Stimulated activated CD4-positive, alpha-beta T cell treated with anti-CD3 and anti-CD28 coated beads, Interleukin-1b, Interleukin-23, amount 100 ng/mL, for 4 hours (primary cell): ENCODE measurements around the gene PDE6G.

Source experiments
- DNase-seq, 2 donors: peaks; one replicate each; pipeline ENCODE4 v3.0.0-alpha.2; 2020; ENCODE audit warnings: low read depth in 2 of 2

PDE6G gene

DNA sequence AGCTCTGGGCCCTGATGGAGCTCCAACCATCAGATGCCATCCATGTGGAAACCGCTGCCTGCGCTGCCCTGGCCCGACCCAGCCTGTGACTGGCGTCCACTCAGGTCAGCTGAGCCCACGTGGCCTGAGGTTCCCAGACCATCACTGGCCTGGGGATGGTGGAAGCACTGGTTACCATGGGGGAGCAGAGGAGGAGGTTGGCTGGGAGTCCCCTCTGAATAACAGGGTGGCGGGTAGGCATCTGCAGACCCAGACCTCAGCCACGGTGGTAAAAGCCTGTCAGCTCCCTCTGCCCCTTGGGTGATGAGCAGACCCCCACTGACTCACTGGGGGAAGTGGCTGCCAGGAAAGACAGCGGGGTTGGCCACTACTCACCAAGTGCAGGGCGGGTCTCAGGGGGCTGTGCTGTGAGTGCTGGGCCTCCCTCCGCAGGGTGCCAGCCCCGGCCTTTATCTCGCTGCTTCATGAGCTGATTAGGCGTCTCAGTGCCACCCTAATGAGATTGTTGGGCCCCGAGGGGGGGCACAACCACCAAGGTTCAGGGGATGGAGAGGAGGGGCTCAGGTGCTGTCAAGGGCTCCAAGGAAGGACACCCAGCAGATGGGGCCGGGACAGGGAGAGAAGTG lies at the start of gene PDE6G:
PDE6G (minus strand) TSS at position 425 of the 626 bp plus-strand sequence. CDS start 3,237 bp downstream, outside the sequence.
- no peak for DNase-seq

DNA sequence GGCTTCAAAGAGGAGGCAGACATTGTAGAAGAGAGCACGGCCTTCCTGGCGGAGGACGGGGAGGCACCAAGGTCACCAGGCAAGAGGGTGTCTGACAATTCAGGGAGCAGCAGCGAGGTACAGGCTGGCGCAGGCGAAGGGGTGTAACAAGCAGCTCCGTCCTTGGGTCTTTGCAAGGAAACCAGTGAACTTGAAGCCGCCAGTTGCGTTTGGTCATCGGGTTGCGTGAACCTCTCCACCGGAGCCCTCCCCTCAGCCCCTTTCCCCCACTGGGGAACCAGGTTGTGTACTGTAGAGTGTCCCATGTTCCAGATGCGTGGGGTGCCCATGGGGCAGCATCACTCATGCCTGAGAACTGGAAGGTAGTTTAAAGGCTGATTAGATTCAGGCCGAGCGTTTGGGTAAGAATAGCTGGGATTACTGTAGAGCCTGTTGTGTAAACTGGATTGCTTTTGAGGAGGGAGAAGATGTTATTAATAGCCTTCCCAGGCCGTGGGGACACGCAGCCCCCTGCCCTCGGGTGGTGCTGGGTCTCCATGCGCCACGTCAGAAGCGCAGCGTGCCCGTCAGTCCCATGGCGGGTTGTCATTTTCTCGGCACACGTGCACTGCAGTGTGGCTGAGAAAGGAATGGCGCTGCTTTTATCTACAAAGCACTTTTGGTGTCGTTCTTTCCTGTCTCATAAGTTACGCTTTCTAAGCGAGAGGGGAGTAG lies 49.3 kb upstream of the PDE6G start:
- DNase-seq: no peak

DNA sequence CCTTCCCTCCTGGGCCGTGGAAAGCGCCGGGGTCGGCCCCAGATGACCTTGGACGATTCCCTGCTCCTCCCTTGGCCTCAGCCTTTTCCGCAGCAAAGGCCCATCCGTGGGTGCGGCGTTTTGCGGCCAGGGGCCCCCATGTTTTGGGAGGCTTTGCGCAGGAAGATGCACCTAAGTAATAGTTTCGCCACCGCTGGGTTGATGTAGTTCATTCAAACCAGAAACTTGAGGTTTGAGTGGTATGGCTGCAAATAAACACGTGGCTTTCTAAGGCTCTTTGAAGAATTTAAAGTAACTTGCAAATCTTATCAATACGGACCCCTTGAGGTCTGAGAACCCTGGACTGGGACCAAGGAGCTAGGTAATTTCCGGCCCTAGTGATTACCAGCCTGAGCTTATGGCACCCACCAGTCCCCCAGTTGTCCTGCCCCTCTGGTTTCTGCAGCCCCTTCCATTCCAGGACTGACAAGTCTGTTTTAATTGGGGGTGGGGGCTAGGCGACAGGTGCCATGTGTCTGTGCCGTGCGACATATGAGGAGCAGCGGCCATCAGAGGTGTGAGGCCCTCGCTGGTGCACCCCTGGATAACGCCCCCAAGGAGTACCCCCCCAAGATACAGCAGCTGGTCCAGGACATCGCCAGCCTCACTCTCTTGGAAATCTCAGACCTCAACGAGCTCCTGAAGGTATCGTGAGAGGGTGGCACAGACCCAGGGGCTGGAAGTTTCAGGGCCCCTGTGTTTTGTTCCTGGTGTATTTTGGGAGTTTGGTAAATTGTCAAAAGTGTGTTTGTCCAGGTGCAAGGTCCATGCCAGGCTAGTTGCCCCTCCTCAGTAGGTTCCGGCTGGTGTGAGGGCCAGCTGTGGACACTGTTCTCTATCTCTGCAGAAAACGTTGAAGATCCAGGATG lies 47.7 kb upstream of the PDE6G start:
- no peak for DNase-seq

DNA sequence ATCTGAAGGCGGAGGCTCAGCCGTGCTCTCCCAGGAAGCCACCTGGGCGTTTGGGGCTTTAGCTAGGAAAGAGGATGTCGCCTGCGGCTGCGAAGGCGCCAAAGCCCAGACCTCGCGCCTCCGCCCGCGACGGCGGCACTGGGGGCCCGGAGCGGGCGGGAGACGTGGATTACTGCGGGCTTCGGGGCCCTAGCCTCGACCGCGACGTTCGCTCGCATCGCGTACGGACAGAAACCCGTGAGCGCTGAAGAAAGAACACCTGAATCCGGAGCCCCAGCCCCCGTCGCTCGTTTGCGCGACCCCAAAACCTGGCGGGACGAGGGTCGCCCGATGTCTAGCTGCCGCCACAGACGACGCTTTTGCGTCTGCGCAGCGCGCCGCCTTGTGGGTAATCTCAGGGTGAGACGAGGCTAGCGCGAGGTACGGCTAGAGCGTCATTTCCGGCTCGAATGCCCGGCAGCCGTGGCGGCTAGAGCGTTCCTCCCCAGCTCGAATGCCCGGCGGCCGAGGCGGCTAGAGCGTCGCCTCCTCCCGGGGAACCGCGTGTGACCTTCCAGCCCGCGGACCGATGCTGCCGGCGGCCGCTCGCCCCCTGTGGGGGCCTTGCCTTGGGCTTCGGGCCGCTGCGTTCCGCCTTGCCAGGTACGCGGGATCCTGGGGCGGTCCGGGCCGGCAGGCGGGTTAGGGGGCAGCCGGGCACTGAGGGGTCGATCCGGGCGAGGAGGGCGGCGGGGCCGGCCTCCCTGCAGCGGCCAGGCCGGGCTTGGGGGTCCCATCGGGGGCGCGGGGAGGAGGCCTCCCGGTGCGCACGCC lies 46.8 kb upstream of the PDE6G start, which contains the start of gene MRPL12:
MRPL12 (plus strand) TSS at position 434 of the 813 bp plus-strand sequence; CDS start at position 569, 135 bp downstream.
- DNase-seq: peak; percentile 76 to 85

DNA sequence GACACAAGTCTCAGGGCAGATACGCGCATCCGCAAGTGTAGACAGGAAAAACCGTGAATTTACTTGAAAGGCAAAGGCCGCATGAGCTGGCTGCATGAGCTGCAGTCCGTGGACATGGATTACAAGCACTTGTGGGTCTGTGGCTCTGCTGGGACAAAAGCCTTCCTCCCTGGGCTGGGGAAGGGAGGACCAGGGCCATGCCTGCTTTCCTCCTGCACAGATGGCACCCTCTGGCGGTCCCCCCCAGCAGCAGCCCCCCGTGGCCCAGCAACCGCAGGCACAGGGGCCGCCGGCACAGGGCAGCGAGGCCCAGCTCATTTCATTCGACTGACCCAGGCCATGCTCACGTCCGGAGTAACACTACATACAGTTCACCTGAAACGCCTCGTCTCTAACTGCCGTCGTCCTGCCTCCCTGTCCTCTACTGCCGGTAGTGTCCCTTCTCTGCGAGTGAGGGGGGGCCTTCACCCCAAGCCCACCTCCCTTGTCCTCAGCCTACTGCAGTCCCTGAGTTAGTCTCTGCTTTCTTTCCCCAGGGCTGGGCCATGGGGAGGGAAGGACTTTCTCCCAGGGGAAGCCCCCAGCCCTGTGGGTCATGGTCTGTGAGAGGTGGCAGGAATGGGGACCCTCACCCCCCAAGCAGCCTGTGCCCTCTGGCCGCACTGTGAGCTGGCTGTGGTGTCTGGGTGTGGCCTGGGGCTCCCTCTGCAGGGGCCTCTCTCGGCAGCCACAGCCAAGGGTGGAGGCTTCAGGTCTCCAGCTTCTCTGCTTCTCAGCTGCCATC lies 45.1 kb upstream of the PDE6G start:
- DNase-seq: no peak

DNA sequence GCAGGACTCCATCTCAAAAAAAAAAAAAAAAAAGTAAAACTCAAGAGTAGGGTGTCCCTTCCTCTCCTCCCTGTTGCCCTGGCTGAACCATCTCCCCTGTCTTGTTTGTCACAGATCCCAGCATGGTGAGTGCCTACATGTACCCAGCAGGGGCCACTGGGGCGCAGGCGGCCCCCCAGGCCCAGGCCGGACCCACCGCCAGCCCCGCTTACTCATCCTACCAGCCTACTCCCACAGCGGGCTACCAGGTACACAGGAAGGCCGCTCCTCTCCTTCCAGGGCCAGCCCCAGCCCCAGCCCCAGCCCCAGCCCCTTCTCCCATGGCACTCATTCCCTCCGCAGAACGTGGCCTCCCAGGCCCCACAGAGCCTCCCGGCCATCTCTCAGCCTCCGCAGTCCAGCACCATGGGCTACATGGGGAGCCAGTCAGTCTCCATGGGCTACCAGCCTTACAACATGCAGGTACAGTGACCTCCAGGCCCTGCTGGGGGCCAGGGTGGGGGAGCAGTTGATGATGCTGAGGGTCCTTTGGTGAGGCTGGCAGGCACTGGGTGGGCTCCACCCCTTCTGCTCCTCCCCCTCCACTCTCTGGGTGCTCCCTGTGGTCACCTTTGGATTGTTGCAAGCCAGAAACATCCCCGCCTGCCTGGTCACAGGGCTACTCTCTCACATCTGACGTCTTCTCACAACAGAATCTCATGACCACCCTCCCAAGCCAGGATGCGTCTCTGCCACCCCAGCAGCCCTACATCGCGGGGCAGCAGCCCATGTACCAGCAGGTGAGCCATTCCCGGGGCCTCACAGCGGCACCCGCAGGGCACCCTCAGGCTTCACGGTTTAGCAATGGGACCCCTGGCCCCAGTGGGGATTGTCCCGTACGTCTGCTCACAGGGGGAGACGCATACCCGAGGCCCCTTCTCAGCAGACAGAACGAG lies 44.3 kb upstream of the PDE6G start:
- no peak for DNase-seq

DNA sequence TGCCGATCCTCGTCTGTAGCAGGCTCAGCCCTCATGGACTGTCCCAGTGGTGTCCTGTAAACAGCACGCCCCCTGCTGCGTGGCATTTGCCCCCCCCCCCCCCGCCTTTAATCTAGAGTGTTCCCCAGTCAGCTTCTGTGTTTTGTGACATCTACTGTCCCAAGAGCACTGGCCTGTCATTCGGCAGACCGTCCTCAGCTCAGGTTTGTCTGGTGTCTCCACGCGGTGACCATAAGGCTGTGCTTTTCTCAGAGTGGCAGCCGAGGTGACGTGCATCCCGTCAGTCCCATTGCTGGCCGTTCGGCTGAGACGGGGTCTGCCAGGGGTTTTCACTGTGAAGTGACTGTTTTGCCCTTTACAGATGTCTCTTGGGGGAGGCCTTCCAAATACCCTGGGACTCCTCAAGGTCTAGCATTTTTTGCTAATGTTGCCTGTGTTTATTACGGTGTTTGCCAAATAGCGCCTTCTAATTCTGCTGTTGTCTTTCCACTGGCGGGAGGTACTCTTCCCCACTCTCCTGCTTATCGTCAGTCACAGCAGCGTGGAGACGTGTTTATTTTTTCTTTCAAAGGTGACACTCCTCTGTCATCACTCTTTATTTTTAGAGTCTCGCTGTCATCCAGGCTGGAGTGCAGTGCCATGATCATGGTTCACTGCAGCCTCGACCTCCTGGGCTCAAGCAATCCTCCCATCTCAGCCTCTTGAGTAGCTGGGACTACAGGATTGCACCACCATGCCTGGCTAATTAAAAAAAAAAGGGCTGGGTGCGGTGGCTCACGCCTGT lies 41.1 kb upstream of the PDE6G start:
- no peak for DNase-seq

DNA sequence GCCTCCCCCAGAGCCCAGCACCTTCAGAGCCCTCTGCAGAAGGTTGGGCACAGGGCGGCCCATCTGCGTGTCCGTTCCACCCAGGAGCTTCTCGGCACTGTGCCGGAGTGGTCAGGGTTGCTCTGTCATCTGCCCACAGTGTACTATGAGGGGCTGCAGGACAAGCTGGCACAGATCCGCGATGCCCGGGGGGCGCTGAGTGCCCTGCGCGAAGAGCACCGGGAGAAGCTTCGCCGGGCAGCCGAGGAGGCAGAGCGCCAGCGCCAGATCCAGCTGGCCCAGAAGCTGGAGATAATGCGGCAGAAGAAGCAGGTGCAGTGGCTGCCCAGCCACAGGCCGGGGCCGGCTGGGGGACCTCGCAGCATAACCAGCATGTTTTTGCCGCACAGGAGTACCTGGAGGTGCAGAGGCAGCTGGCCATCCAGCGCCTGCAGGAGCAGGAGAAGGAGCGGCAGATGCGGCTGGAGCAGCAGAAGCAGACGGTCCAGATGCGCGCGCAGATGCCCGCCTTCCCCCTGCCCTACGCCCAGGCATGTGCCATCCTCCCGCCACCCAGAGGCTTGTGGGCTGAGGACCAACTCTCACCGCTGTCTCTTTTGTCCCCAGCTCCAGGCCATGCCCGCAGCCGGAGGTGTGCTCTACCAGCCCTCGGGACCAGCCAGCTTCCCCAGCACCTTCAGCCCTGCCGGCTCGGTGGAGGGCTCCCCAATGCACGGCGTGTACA lies 40.0 kb upstream of the PDE6G start:
- DNase-seq: no peak

DNA sequence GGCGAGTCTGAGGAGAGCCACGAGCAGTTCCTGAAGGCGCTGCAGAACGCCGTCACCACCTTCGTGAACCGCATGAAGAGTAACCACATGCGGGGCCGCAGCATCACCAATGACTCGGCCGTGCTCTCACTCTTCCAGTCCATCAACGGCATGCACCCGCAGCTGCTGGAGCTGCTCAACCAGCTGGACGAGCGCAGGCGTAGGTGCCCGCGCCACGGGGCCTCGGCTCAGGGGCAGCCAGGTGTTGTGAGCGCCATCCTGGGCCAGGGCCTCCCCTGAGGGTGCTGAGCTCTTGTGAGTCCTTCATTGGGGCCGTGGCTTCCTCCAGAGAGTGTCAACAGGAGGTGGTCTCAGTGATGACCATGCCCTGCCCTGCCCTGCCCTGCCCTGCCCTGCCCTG lies 39.5 kb upstream of the PDE6G start:
- no peak for DNase-seq

DNA sequence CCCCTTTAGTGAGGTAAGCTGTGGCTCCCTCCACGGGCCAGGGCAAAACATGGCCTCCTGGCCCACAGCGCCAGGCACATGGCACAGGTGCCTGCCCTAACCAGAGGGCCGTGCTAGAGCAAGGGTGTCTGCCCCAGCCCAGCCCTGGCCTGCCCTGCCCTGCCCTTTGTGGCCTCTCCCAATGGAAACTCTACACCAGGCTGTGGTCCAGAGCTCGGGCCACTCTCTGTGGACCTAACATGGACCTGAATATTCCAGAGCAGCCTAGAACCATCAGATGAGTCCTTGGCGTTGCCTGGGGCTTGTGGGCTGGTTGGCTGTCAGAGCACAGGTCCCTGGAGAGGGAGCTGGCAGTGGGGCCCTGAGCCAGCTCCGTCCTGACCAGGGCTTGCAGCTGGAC lies 38.9 kb upstream of the PDE6G start:
- no peak for DNase-seq

DNA sequence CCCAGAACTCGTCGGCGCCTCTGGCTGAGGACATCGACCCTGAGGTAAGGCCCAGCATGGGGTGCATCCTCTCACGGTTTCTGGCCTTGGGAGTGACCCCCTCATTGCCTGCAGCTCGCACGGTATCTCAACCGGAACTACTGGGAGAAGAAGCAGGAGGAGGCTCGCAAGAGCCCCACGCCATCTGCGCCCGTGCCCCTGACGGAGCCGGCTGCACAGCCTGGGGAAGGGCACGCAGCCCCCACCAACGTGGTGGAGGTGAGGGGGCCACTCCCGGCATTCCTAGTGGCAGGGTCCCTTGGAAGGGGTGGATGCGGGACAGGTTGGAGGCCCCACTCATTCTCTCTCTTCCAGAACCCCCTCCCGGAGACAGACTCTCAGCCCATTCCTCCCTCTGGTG lies 38.5 kb upstream of the PDE6G start:
- DNase-seq: no peak

DNA sequence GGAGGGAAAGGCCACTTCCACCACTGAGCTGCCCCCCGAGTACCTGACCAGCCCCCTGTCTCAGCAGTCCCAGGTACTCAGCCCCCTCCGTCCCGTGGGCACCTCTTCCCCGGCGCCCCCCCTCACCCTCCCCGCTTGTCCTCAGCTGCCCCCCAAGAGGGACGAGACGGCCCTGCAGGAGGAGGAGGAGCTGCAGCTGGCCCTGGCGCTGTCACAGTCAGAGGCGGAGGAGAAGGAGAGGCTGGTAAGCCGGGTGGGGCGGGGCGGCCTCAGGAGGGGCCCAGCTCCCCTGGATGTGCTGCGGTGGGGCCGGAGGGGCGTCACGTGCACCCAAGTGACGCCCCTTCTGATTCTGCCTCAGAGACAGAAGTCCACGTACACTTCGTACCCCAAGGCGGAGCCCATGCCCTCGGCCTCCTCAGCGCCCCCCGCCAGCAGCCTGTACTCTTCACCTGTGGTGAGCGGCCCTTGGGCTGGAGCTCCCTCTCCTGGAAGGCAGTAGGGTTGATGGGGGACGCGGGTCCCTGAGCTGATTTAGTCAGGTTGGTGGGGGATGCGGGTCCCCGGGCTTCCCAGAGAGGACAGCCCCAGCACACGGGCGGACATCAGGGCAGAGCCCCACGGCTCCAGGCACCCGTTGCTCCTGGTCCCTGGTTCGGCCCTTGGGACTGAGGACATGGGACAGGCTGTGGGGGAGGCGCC lies 37.3 kb upstream of the PDE6G start:
- no peak for DNase-seq

DNA sequence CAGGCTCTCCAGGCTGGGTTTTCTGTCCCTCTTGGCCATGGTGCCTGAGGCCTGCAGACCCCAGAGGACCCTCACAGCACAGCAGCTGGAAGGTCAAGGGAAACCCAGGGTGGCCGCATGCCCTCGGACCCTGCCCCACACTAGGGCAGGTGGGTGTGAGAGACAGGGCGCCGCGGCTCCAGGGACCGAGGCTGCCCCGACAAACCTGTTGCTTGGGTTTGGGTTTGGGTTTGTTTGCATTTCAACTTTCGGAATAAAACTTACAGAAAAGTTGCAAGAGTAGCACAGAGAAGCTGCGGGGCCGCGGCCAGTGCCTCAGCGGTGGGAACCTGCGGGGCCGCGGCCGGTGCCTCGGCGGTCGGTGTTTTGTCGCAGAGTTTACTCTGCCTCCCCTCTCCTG lies 35.3 kb upstream of the PDE6G start:
- no peak for DNase-seq

DNA sequence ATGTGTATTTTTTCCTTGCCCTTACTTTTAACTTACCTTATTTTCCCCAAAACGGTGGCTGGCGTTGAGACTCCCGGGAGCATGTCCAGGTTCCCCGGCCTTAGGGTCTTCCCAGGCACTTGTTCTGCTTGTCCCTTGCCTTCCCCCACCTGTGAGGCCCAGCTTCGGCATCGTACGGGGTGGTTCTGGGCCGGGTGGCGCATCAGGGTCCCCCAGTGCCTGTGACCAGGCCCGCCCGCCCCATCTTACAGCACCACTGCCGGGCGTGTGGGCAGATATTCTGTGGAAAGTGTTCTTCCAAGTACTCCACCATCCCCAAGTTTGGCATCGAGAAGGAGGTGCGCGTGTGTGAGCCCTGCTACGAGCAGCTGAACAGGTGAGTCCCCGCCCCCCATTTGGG lies 34.9 kb upstream of the PDE6G start:
- DNase-seq: no peak

DNA sequence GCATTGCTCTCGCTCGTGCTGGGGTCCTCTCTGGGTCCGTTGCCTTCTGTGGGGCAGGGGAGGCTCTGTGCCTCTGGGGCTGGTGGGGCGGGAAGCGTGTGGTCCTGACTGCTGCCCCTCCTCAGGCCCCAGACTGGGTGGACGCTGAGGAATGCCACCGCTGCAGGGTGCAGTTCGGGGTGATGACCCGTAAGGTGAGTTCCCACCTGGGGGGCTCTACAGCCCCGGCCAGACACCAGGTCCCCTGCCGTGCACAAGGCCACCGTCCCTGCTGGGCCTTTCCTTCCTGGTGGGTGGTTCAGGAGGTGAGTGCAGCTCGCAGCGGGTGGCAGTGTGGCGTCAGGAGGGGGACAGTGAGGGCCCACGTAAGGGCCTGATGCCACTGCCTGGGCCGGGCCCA lies 34.2 kb upstream of the PDE6G start:
- no peak for DNase-seq

DNA sequence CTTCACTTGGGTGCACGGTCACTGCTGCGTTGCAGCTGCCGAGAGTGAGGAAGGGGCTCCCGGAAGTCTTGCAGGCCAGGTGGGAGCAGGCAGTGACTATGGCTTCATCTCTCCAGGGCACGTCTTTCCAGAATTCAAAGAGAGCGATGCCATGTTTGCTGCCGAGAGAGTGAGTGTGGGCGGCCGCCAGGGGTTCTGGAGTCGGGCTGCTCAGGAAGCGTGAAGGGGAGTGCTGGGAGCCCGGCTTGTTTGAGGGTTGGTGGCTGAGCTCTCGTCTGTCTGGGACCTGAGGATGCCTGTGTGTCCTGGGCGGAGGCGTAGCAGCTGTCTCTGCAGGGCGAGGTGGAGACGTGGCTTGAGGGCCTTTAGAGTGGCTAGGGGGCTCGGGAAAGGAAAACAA lies 33.7 kb upstream of the PDE6G start:
- DNase-seq: no peak

DNA sequence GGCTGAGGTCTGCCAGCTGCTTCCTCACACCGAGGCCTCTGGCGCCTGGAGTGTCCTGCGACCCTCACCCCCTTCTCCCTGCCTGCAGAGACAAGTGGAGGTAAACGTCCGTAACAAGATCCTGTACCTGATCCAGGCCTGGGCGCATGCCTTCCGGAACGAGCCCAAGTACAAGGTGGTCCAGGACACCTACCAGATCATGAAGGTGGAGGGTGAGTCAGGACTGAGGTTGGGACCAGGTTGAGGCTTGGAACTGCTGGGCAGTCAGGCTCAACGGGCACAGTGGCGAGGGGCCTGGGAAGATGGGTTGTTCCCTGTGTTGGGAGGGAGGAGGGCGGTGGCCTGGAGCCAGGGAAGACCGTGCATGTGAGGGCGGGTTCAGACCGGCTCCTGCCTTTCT lies 32.3 kb upstream of the PDE6G start:
- no peak for DNase-seq
